ENCODE measurements around the gene MAPK12.

The MAPK12 gene

DNA sequence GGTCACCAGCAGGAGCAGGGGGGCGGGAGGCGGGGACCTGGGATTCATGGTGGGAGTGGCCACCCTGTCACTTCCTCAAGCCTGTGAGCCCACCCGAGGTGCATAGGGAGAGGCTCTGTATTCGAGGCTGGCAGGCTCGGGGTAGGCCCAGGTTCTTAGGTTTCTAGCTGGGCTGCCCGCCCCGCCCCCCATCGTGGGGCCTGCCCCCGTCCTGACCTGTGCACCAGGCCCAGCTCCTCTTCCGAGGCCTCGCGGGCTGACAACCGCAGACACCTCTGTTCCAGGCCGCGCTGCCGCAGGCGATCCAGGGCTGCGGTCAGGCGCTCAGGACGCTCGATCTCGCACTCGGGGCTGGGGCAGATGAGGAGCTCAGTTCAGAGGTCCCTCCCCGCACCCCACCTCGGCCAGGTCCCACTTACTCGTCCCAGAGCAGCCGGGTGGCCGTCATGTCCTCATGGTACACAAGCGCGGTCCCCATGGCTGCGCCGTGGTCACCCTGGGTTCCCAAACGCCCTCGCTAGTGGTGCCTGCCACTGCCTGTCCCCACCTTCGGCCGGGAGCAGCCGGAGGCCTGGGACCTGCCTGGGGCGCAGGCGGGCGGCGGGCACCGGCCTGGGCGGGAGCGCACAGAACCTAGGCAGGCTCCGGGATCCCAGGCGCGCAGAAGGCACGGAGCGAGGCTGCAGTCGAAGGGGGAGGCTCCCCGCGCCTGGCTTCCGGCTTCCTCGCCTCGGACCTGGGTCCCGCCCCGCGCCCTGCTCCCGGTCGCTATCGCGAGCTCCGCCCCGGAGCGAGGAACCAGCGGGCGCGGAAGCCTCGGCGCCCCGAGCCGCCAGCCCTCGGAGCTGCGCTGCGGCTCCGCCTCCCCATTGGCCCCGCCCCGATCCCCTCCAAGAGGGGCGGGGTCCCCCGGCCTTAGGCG lies 10.7 kb downstream of the MAPK12 start, which contains the start of gene HDAC10:
HDAC10 (minus strand) TSS at position 711 of the 922 bp plus-strand sequence; CDS start at position 478, 233 bp downstream.
- no peak for DNase-seq

DNA sequence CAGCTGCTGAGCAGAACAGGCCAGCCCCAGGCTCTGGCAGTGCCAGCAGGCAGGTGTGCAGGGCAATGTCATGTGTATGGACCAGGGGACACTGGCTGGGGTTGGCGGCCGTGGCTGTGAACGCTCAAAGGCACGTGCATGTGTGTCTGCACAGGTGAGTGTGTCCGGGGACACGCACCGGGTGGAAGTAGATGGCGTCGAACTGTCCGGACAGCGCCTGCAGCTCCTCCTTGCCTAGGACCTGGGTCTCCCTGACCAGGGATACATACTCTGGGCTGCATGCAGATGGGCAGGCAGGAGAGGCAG lies 11.3 kb downstream of the MAPK12 start:
- no peak for DNase-seq

DNA sequence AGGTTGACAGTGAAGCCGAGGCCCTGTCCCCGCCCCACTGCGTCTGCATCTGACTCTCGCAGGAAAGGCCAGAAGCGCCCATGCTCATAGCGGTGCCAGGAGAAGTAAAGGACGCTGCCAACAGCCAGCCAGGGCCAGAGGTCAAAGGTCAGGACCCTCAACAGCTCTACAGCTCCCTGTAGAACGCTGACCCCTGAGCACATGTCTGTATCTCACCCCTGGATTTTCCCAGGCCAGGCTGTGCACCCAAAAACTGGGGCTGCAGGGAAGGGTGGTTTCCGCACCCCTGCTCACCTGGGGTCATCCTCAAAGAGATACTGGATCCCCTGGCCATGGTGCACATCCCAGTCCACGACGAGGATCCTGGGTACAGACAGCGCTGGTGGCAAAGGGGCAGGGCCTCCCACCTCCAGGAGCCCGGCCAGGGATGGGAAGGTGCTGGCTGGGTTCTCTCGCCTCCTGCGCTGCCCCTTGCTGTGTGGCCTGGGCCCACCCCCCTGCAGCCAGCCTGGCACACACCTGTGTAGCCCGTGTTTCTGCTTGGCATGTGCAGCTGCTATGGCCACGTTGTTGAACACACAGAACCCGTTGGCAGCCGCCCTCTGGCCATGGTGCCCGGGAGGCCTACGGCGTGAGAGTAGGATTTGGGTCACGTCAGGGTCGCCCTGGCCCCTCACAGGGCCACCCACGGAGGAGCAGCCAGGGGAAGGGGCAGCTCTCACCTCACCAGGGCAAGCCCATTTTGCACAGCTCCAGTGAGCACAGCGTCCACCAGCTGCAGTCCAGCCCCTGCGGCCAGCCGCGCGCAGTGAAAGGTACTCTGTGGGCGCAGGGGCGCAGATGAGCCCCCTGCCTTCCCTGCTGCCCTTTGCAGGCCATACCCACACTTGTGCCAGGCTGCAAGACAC lies 11.9 kb downstream of the MAPK12 start:
- DNase-seq = no peak

DNA sequence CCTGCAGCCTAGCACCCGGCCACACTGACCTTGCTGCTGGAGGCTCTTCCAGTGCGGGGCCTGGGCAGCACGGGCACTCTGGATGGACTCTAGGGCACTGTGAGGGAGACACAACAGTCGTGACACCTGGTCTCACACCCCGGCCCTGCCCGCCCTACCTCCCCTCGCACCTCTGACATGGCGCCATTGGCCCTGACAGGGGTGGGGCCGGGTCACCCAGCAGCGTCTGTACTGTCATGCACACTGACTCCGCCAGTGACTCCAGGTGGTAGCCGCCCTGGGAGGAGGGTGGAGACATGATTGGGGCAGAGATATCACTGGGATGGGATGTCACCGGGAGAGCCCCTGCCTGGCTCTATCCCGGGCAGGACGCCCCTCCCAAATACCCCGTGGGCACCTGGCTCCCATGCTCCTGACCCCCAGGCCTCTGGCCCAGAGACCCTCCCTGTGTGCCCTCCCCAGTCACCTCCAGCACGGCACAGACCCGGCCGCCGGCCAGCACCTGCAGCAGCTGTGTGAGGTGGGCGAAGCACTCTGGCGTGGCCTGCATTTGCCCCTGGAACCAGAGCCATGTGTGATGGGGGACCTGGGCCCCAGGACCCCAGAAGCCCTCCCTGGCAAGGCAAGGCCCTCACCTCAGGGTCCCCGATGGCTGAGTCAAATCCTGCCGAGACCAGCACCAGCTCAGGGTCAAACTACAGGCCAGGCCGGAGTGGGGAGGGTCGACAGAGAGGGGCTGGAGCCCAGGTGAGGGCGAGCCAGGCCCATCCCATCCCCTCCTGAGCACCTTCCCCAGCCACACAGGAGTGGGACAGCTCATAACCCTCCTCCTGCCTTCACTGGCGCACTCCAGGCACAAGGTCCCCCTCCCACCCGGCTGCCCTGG lies 13.0 kb downstream of the MAPK12 start:
- DNase-seq = no peak

DNA sequence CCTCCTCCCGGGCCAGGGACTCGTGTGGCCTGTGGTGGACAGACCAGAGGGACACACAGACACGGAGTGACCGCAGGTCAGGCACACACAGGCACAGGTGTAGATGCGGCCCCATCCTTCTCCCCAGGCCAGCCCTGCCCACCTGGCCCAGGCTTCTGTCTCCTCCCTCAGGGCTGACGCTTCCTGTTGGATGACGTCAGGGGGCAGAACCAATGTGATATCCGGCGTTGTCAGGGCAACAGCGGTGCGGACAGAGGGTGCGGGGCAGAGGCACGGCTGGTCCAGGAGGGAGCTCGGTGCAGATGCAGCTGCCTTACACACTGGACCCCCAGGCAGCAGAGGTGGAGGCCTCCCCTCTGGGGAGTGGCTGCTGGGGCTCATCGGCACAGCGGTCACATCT lies 13.7 kb downstream of the MAPK12 start:
- DNase-seq = no peak

DNA sequence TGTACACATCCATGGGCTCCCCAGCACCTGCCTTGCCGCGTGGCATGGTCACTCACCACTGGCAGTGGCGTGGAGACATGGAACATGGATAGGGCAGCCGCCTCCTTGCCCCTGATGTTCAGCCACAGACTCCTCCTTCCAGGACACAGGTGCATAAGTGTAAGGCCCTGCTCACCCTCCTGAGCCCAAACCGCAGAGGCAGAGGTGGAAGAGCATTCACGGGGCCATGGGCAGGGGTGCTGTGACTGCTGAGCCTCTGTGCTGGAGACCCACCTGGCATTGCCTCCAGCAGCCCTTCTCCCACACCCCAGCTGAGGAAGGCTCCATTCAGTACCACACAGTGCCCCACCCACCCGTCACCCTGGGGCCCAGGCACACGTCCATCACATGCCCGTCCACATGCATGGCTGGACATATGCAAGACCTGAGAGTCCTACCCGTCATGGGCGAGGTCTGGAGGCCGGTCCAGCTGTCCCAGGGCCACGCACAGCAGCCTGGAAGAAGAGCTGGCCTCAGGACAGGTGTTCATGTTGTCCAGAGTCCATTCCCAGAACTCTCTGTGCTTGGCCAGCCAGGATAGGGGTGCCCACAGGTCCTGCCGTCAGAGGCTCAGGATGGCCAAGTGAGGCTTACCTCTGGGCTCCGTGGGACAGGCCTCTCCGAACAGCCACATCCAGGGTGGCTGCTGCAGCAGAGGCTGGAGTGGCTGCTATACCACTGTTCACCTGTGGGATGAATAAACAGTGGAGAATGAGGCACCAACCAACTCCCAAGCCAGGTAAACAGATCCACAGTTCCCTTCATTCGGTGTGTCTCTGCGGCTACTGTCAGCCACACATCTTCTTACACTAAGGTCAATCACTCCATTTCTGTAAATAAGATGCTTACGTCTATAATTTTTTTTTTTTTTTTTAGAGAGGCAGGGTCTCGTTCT lies 15.0 kb downstream of the MAPK12 start:
- DNase-seq = no peak

DNA sequence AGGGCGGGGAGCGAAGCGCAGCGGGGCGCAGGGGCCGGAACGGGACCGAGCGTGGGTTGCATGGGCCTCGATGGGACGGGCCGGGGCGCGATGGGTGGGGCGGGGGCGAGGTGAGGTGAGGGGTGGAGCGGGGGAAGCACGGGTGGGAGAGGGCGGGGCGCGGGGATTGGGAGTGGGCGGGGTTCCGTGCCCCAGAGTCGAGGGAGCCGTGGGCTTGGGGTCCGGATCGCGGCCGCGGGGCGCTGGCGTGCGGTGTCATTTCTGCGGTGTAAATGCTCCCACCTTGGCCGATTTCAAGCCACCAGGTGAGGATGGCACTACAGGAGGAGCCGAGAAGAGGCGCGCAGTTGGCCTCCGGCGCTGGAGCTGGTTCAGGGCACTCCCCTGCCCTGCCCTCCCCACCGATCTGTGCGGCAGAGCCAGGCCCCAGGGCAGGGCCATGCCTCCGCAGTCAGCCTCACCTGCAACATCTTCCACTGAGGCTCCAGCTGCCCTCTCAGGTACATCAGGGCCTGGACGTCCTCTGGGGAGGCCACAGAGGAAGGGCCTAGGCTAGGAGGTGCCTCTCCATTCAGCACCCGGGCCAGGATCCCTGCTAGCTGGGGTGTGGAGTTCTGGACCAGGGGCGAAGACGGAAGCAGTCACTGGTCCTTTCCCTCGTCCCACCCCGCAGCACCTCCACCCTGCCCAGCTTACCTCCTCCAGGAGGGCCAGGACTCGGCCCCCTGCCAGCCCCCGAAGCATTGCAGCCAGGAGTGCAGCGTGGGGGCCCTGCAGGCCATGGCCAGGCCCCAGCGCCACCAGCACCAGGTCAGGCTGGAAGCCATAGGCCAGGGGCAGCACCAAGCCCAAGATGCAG lies 16.0 kb downstream of the MAPK12 start:
- DNase-seq = no peak

DNA sequence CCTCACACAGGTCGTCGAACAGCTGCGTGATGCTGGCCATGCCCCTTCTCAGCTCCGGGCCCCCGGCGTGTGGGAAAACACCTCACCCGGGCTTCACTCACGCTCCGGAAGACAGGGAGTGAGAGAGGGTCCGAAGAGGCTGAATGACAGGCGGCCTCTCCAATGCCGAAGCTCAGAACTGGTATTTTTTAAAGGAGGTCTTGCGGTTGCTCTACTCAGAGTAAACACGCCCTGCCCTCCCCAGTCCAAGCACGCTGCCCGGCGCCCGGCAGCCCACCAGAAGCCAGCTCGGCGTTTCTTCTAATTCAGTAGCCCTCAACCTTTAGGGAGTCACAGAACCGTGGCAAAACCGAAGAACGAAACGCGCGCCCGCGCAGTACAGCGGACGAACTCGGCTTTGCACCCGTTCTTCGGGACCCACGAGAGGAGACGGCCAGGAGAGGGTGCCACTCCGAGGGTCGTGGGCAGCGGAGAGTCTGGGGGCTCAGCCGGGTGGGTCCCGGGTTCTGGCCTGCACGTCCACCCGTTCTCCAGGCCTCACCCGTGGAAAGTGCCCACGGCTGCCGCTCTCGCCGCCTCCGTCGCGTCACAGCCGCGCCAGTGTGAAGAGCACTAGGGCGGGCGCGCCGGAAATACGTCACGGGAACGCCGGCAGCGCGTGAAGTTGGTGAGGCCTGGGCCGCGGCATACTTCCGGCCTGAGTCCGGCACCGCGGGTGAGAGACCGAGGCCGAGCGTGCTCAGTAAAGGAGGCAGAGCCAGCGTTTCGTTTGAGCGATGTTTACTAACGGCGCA lies 16.9 kb downstream of the MAPK12 start, which contains the start of gene TUBGCP6:
TUBGCP6 (minus strand) TSS at position 604 of the 794 bp plus-strand sequence; CDS start at position 40, 564 bp downstream.
- DNase-seq = peak; percentile 56

DNA sequence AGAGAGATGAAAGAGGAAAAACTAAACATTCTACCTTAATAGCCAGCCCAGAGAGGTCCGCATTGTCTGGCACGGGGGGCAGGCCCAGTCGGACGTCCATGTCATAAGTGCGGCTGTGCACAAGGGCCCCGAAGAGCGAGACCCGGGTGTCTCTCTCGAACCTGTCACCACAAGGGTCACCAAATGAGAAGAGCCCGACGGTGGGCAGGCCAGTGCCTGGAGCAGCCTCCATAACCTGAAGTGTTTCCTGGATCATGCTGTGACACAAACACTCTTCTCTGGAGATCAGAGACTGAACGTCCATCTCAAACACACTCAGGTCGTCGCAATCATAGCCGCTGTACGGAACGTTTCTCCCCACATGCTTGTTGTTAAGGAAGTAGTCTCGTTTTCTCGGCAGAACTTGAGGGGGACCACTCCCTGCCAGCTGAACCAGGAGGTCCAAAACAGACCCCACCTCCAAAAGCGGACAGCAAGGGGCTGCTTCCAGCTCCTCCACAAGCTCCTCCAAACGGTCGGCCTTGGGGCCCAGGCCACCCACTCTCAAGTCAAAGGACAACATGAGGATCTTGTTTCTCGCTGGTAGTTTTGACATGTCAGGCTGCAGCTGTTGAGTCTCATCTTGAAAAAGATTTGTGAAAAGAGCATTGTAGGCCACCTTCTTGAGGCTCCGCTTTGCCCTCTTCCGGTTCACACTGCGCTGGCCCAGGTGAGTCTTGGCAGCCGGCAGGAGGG lies 17.6 kb downstream of the MAPK12 start:
- DNase-seq = no peak

DNA sequence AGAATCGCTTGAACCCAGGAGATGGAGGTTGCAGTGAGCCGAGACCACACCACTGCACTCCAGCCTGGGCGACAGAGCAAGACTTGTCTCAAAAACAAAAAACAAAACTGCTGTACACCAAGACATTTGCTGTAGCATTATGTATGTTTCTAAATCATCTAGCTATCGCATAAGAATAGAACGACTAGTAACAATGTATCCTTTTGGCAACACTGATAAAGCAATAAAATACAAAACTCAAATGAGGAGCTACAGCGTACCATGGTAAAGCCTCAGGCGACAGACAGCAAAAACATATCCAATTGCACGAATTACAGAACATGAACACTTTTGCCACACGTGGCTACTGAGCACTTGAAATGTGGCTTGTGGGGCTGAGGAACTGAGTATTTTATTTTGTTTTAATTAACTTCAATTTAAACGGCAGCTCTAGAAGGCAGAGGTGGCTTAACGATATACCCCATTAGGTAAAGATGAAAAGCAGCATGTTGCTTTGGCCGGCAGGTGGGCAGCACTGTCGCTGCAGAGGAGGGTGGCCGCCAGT lies 19.0 kb downstream of the MAPK12 start:
- no peak for DNase-seq

DNA sequence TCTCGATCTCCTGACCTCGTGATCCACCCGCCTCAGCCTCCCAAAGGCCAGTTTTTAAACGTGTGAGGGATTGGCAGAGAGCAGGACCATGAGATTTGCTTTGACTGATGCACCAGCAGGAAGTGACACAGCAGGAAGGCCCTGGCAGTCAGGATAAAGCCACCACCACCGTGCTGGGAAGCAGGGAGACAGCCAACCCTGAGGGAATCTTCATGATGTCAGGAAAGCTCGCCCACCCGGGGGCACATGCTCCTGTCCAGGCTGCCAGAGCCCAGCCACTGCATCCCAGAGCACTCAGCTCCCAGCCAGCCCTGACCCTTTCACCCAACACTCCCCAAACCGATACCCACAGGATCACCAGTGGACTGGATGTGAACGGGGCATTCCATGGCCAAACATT lies 22.7 kb downstream of the MAPK12 start:
- DNase-seq = no peak

DNA sequence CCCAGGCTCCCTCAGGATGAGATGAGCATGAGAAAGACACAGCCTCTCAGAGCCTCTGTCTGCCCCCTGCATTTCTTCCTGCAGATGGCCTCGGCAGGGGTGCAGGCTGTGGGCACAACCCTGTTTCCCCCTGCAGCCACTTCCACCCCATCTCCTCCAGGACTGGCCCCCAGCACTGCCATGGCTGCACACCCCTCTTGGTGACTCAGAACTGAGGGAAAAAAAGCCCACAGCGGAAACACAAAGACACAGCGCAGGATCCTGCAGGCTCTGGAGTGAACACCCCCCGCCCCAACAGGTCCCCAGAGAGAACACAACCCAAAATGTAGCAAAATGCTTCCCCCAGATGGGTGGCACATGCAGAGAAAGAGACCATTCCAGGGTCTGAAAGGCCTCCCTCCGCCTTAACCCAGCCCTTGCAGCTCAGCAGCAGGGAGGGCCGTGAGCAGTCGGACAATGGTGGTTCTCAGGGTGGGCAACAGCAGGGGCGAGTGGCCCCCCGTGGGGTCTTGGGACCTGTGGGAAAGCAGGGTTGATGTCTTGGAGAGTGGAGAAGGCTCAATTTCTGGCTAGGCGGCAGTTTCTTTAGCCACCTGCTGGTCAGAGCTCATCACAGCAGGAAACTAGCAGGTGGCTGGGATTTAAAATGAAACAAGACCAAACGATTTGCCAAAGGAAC lies 24.6 kb downstream of the MAPK12 start:
- no peak for DNase-seq

DNA sequence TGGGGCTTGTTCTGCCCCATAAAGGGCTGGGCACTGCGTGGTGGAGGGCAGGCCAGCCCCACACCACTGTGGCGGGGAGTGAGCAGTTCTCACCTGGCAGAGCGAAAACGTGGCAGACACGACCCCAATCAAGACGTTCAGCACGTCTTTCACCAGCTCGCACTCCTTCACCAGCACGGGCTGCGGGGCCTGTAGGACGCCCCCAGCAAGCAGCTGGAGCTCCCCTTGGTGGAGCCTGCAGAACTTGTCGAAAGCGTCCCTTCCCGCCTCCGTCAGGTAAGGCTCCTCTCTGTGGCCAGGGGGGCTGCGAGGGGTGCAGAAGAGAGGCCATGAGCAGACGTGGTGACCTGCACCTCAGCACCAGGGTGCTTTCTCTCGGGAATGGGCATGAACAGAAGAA lies 28.3 kb downstream of the MAPK12 start:
- DNase-seq = no peak

DNA sequence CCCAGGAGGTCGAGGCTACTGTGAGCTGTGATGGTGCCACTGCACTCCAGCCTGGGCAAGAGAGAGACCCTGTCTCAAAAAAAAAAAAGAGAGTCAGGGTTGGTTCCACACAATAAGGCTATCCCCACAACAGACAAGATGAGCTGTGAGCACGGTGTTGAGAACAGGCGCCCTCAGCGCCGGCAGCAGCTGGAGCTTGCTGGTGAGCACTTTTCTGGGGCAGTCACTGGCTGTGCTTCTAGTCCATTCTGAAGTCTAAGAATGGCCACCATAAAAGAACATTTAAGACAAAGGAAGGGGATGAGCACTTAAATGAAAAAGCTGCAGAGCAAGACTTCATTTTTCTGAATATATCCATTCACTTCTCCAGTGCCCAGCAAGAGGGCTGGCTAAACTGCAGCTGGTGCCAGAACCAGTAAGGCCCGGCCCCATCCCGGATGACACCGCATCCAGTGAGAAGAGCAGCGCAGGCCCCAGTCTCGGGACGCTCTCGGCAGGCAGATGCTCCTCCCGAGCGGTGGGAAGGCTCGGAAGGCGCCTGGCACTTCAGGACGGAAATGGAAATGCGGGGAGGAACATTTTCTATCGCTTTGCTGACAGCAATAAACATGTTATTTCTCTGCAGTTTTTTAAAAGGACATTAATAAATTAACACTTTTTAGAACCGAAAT lies 28.9 kb downstream of the MAPK12 start:
- no peak for DNase-seq

DNA sequence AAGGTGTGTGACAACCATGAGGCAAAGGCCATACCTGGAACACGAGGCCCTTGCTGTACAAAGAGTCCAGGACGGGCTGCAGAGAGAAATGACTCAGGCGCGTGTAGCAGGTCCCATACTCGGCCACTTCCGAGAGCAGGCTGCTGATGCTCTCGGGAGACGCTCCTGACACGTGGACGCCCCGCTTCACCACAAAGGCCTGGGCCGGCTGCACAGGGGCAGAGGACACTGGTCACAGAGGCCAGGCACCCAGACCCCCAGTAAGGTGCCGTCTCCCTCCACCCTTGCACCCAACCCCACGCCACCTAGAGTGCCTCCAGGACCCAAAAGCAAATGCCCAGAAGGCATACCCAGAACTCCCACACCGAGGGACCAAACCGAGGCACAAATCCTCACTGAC lies 32.1 kb downstream of the MAPK12 start:
- DNase-seq = no peak

DNA sequence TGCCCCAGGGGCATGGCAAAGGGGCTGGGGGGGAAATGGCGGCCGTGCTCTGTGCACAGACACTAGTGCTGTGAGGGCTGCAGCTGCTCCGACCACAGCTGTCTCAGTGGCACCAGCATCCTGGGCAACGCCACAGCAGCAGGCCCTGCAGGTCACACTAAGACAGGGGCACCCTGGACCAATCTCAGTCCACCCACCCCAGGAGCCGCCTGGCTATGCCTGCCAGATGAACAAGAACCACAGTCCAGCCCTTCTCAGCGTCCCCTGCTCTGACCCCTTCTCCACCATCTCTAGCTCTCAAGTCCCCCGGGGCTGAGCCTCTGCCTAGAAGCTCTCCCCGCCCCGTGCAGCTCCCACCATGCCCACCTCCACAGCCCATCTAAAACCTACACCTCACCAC lies 33.1 kb downstream of the MAPK12 start:
- no peak for DNase-seq

DNA sequence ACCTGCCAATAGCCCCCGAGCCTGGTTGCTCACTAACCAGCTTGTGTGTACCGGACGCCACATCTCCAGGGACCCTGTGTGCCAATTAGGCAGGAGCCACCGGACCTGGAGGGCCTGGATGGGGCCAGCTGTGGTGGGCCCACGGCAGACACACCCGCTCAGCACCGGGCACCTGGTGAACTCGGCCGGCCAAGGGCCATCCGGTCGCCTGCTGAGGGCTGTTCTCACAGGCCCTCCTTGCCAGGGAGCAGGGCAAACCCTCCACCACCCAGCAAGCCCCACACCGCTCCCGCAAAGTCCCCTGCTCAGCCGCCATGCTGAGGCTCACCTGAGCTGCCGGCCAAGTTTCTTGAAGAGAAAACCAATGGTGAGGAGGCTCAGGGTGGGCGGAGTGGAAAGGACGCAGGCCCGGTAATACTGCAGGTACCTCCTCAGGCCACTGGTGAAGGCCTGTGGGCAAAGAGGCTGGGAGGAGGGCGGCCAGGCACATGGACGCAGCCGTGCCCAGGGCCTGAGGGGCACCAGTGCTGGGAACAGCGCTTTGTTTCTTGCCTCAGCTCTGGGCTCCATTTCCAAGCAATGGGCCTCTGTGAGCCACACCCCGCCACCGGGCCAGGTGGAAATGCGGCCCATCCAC lies 33.8 kb downstream of the MAPK12 start:
- DNase-seq = no peak

Data from DMS79 treated with DMSO at 0.1 percent for 48 hours (cell line).